ENCODE measurements around the gene PCDH9. TPM values are rescaled to one million over a fixed set of nuclear protein-coding genes. Genes with fewer than 3 reads are reported as not detected.

PCDH9 gene
- total RNA-seq, 2 donors from 2014 or later: 0.95 to 1.8 TPM

GRCh38 chr13:66574606-66575005 lies 655.5 kb downstream of the PCDH9 start:
- Histone ChIP-seq H3K9ac (ENCODE audit: extremely low read depth, low read length, poor library complexity, severe bottlenecking) (no peak overlapping the region), H3K4me3 (ENCODE audit: low read length) (no peak overlapping the region), H3K27ac (ENCODE audit: low read depth, low read length) (no peak overlapping the region), H3K9me3 (ENCODE audit: control insufficient read depth, low read length) (no peaks in the 10 kb centered on the region), H3K27me3 (ENCODE audit: control insufficient read depth, insufficient read depth, low read length, poor library complexity, severe bottlenecking) (no peaks in the 10 kb centered on the region), H3K4me1 (ENCODE audit: control insufficient read depth, insufficient read depth, low read length) (no peaks in the 10 kb centered on the region), H3K36me3 (ENCODE audit: control insufficient read depth, insufficient read depth, low read length) (no peaks in the 10 kb centered on the region)
- H3K27me3 Mint-ChIP-seq (ENCODE audit: insufficient read depth): no peaks in the 10 kb centered on the region
- H3K27ac Mint-ChIP-seq: no peak overlapping the region
- TF ChIP-seq, protein P1, sequence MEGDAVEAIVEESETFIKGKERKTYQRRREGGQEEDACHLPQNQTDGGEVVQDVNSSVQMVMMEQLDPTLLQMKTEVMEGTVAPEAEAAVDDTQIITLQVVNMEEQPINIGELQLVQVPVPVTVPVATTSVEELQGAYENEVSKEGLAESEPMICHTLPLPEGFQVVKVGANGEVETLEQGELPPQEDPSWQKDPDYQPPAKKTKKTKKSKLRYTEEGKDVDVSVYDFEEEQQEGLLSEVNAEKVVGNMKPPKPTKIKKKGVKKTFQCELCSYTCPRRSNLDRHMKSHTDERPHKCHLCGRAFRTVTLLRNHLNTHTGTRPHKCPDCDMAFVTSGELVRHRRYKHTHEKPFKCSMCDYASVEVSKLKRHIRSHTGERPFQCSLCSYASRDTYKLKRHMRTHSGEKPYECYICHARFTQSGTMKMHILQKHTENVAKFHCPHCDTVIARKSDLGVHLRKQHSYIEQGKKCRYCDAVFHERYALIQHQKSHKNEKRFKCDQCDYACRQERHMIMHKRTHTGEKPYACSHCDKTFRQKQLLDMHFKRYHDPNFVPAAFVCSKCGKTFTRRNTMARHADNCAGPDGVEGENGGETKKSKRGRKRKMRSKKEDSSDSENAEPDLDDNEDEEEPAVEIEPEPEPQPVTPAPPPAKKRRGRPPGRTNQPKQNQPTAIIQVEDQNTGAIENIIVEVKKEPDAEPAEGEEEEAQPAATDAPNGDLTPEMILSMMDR (conservative IDR thresholded peaks at IDR 0.05): no peak
- H3K4me1 Mint-ChIP-seq: no peaks in the 10 kb centered on the region
- no peak overlapping the region for H3K4me3 Mint-ChIP-seq
- H3K36me3 Mint-ChIP-seq (ENCODE audit: low read depth): no peaks in the 10 kb centered on the region
- WGBS, 2 experiments (ENCODE audit: insufficient coverage in 1 of 2, insufficient read length in 1 of 2): 92 to 94% methylated on average over 5 to 6 of the region's 6 CpGs
- H3K9me3 Mint-ChIP-seq: no peaks in the 10 kb centered on the region
- DNase-seq: no peak

DNA sequence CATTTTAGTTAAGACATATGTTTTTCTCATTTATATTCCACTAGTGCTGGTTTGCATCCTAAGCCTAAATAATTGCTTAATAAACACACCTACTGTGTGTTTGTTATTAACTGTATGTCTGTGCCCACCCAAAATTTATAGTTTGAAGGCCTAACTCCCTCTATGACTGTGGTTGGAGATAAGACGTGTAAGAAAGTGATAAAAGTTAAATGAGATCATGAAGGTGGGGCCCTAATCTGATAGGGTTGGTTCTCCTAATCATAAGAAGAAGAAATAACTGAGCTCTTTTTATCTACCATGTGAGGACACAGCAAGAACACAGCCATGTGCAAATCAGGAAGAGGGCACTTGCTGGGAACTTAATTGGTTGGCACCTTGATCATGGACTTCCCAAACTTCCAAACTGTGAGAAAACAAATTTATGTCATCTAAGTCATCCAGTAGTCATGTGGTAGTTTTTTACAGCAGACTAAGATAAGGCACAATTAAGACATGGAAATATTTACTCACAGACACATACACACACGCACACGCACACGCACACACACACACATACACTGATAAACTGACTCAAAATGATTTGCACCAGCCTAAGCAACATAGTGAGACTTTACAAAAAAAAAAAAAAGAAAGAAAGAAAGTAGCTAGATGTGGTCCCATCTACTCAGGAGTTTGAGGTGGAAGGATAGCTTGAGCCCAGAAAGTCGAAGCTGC lies 662.1 kb downstream of the PCDH9 start:
- Mint-ChIP-seq H3K36me3 (ENCODE audit: low read depth) (no peaks in the 10 kb centered on the region), H3K27me3 (ENCODE audit: insufficient read depth) (no peaks in the 10 kb centered on the region), H3K9me3 (peaks cover 2% of the 10 kb centered on the region), H3K4me1 (peaks cover 22% of the 10 kb centered on the region), H3K27ac (no peak overlapping the region), H3K4me3 (no peak overlapping the region)
- no peaks in the 10 kb centered on the region for H3K27me3 ChIP-seq (ENCODE audit: control insufficient read depth, insufficient read depth, low read length, poor library complexity, severe bottlenecking)
- peaks cover 3% of the 10 kb centered on the region for H3K4me1 ChIP-seq (ENCODE audit: control insufficient read depth, insufficient read depth, low read length)
- H3K9ac ChIP-seq (ENCODE audit: extremely low read depth, low read length, poor library complexity, severe bottlenecking): no peak overlapping the region
- H3K9me3 ChIP-seq (ENCODE audit: control insufficient read depth, low read length): no peaks in the 10 kb centered on the region
- TF ChIP-seq, protein P1 (conservative IDR thresholded peaks at IDR 0.05): no peak
- H3K27ac ChIP-seq (ENCODE audit: low read depth, low read length): no peak overlapping the region
- 79 to 93% methylated on average over 2 to 3 of the region's 5 CpGs for WGBS, 2 experiments (ENCODE audit: insufficient coverage in 1 of 2, insufficient read length in 1 of 2)
- H3K4me3 ChIP-seq (ENCODE audit: low read length): no peak overlapping the region
- no peaks in the 10 kb centered on the region for H3K36me3 ChIP-seq (ENCODE audit: control insufficient read depth, insufficient read depth, low read length)
- no peak for DNase-seq

GRCh38 chr13:66565279-66565678 lies 664.9 kb downstream of the PCDH9 start:
- no peaks in the 10 kb centered on the region for H3K27me3 ChIP-seq (ENCODE audit: control insufficient read depth, insufficient read depth, low read length, poor library complexity, severe bottlenecking)
- H3K36me3 Mint-ChIP-seq (ENCODE audit: low read depth): peaks cover 1% of the 10 kb centered on the region
- H3K4me3 Mint-ChIP-seq: no peak overlapping the region
- no peaks in the 10 kb centered on the region for H3K36me3 ChIP-seq (ENCODE audit: control insufficient read depth, insufficient read depth, low read length)
- peaks cover 16% of the 10 kb centered on the region for H3K9me3 ChIP-seq (ENCODE audit: control insufficient read depth, low read length)
- H3K4me1 ChIP-seq (ENCODE audit: control insufficient read depth, insufficient read depth, low read length): peaks cover 3% of the 10 kb centered on the region
- no peak for DNase-seq
- peaks cover 24% of the 10 kb centered on the region for H3K4me1 Mint-ChIP-seq
- peaks cover 18% of the 10 kb centered on the region for H3K9me3 Mint-ChIP-seq
- no peak overlapping the region for H3K27ac Mint-ChIP-seq
- H3K9ac ChIP-seq (ENCODE audit: extremely low read depth, low read length, poor library complexity, severe bottlenecking): no peak overlapping the region
- TF ChIP-seq, protein P1 (conservative IDR thresholded peaks at IDR 0.05): no peak
- no peak overlapping the region for H3K27ac ChIP-seq (ENCODE audit: low read depth, low read length)
- no peaks in the 10 kb centered on the region for H3K27me3 Mint-ChIP-seq (ENCODE audit: insufficient read depth)
- H3K4me3 ChIP-seq (ENCODE audit: low read length): no peak overlapping the region
